Right lobe of liver (tissue), 6 donors: ENCODE results near the gene ADIPOR1. TPM values are rescaled to one million over a fixed set of nuclear protein-coding genes. Genes with fewer than 3 reads are reported as not detected.
A peak's percentile ranks its signal among the peaks of the same experiment; 100 is the strongest.

Experiments
- ATAC-seq, 4 donors: fragments of 200-7000 bp; cut with Tn5 transposase; one replicate each; pipeline ENCODE4 v1.9.1; 2020; ENCODE audit warnings: mild to moderate bottlenecking in 4 of 4, moderate library complexity in 4 of 4
- DNase-seq, 3 donors: peaks; one replicate each; pipeline ENCODE4 v3.0.0-alpha.2; 2020
- H3K27ac ChIP-seq, 3 donors: fragments of 200-600 bp; one replicate each; pipeline ENCODE4 v1.8.0; 2022
- H3K27me3 ChIP-seq, 2 donors: fragments of 200-600 bp; one replicate each; pipeline ENCODE4 v1.8.0; 2022
- H3K36me3 ChIP-seq, 4 donors: fragments of 200-600 bp; sonication (generic) in 1 of 4; one replicate each; pipeline versions ENCODE4 v1.5.1 to v1.8.0; 2017 to 2022; ENCODE audit warnings: control low read depth in 1 of 4
- H3K4me1 ChIP-seq, 4 donors: fragments of 200-600 bp; sonication (generic) in 1 of 4; one replicate each; pipeline versions ENCODE4 v1.5.1 to v1.8.0; 2017 to 2022; ENCODE audit warnings: control low read depth in 1 of 4
- H3K4me3 ChIP-seq, 3 donors: fragments of 200-600 bp; one replicate each; pipeline ENCODE4 v1.8.0; 2022
- H3K9me3 ChIP-seq, 4 donors: fragments of 200-600 bp; sonication (generic) in 1 of 4; one replicate each; pipeline versions ENCODE4 v1.5.1 to v1.8.0; 2017 to 2022; ENCODE audit warnings: control low read depth in 1 of 4
- CTCF ChIP-seq, 4 donors: fragments of 200-600 bp in 3 of 4; fragments of 450-650 bp in 1 of 4; IDR thresholded peaks; one replicate each; pipeline versions ENCODE4 v1.5.1 to v1.8.0; 2016 to 2022; ENCODE audit warnings: antibody characterized with exemption in 4 of 4, mild to moderate bottlenecking in 2 of 4
- POLR2A ChIP-seq: fragments of 450-650 bp; IDR thresholded peaks from one replicate; pipeline ENCODE4 v1.6.1; 2017; ENCODE audit warnings: antibody characterized with exemption, mild to moderate bottlenecking
- WGBS: methylation state at CpG from one replicate; pipeline ENCODE4 v1.1.6; 2018; ENCODE audit warnings: low coverage, low lambda C conversion rate; ENCODE audit not compliant: insufficient coverage; ENCODE audit errors: missing lambda C conversion rate; 5-methylcytosine and 5-hydroxymethylcytosine counted together
- intact Hi-C, 2 donors: fragments of 100-400 bp; cut with DNase I; formaldehyde crosslinking; loops; one replicate each; pipeline versions ENCODE4 v1.11.2 to v1.14.1; 2022
- total RNA-seq, 6 experiments: library from RNA; depleted of rRNA in 2 of 6; stranded (reverse); fragments of >200 nt in 2 of 6; fragmentation: NEBNext Ultra II Directional in 3 of 6; extraction: Animal tissue kit (Norgen Biotek cat#: 25700) in 3 of 6; gene quantifications; one replicate each; pipeline versions ENCODE4 v1.1.0 to v1.2.4, GENCODE V29; 2016 to 2023
- donor health status: DM: no; HTN: yes; CAD: no.
- donor health status: DM: no; HTN: no; CAD: no.
- donor health status: DM: no; HTN: no; CAD: no.
- donor health status: DM: no; HTN: yes; CAD: no.
- donor health status: DM: no; HTN: yes; CAD: no.

The ADIPOR1 gene
- total RNA-seq, 6 experiments from 2014 or later: 49.3 to 88.3 (median 61.1) TPM

- Histone ChIP-seq H3K4me1 (peaks cover 0 to 23% (median 10%) of the 10 kb centered on the region in 4 donors), H3K27me3 (no peaks in the 10 kb centered on the region), H3K36me3 (peaks cover 0 to 35% (median 8%) of the 10 kb centered on the region in 4 donors), H3K27ac (no peak overlapping the region), H3K9me3 (no peaks in the 10 kb centered on the region), H3K4me3 (no peak overlapping the region)
- TF ChIP-seq POLR2A (no peak), CTCF (IDR thresholded peaks at IDR 0.05) (no peak)
- intact Hi-C loops: no loop called here
- DNase-seq (no peak), ATAC-seq (no peak)
- 85% methylated on average over 2 of the region's 2 CpGs for WGBS
Observed at GRCh38 chr1:202951437-202951836, 6.7 kb downstream of the ADIPOR1 start.

- no peak overlapping the region for H3K27ac ChIP-seq
- H3K9me3 ChIP-seq: no peaks in the 10 kb centered on the region
- TF ChIP-seq POLR2A: no peak
- ATAC-seq (no peak), DNase-seq (no peak)
- H3K4me1 ChIP-seq: no peaks in the 10 kb centered on the region
- WGBS: 100% methylated on average over 2 of the region's 2 CpGs
- intact Hi-C loops: no loop called here
- no peaks in the 10 kb centered on the region for H3K27me3 ChIP-seq
- H3K4me3 ChIP-seq: no peak overlapping the region
- peaks cover 4 to 87% (median 37%) of the 10 kb centered on the region in 4 donors for H3K36me3 ChIP-seq
Observed at GRCh38 chr1:202945483-202945882, 12.6 kb downstream of the ADIPOR1 start.

GRCh38 chr1:202944438-202944921 is 13.6 kb downstream of the ADIPOR1 start:
- TF ChIP-seq POLR2A: no peak
- TF ChIP-seq CTCF (IDR thresholded peaks at IDR 0.05): no peak
- Histone ChIP-seq H3K9me3 (no peaks in the 10 kb centered on the region), H3K4me1 (no peaks in the 10 kb centered on the region), H3K27me3 (no peaks in the 10 kb centered on the region), H3K36me3 (peaks cover 4 to 80% (median 38%) of the 10 kb centered on the region in 4 donors), H3K27ac (no peak overlapping the region), H3K4me3 (no peak overlapping the region)
- intact Hi-C loops: no loop called here
- no peak for DNase-seq
- WGBS: 90% methylated on average over 5 of the region's 5 CpGs
- ATAC-seq: peak in 1 of 4 donors; percentile 18

- TF ChIP-seq POLR2A: no peak
- no peak for TF ChIP-seq CTCF (IDR thresholded peaks at IDR 0.05)
- Histone ChIP-seq H3K4me1 (no peaks in the 10 kb centered on the region), H3K27ac (no peak overlapping the region), H3K4me3 (no peak overlapping the region), H3K36me3 (peaks cover 4 to 66% (median 32%) of the 10 kb centered on the region in 4 donors), H3K27me3 (no peaks in the 10 kb centered on the region), H3K9me3 (no peaks in the 10 kb centered on the region)
- no peak for DNase-seq
- no peak for ATAC-seq
- 90% methylated on average over 1 of the region's 1 CpG for WGBS
- intact Hi-C loops: no loop called here
Observed at GRCh38 chr1:202942426-202942825, 15.7 kb downstream of the ADIPOR1 start.

GRCh38 chr1:202941372-202941771 is 16.7 kb downstream of the ADIPOR1 start:
- no peaks in the 10 kb centered on the region for H3K27me3 ChIP-seq
- peaks cover 4 to 58% (median 32%) of the 10 kb centered on the region in 4 donors for H3K36me3 ChIP-seq
- 100% methylated on average over 2 of the region's 4 CpGs for WGBS
- TF ChIP-seq POLR2A: no peak
- no peak for TF ChIP-seq CTCF (IDR thresholded peaks at IDR 0.05)
- no peaks in the 10 kb centered on the region for H3K9me3 ChIP-seq
- no peak overlapping the region for H3K27ac ChIP-seq
- H3K4me1 ChIP-seq: no peaks in the 10 kb centered on the region
- ATAC-seq: no peak
- H3K4me3 ChIP-seq: no peak overlapping the region
- no peak for DNase-seq
- intact Hi-C loops: no loop called here
